Thyroid gland (tissue), 4 donors: ENCODE measurements around the gene TRAM2.

Experiments used
- POLR2A ChIP-seq, 2 donors: fragments of 450-650 bp; IDR thresholded peaks; one replicate each; pipeline ENCODE4 v1.6.1; 2017; ENCODE audit warnings: antibody characterized with exemption in 2 of 2, mild to moderate bottlenecking in 2 of 2, moderate library complexity in 1 of 2
- TF ChIP-seq, protein P1 (sequence below), 6 experiments: fragments of 200-600 bp in 3 of 6; fragments of 450-650 bp in 3 of 6; sonication (generic) in 3 of 6; IDR thresholded peaks; one replicate each; pipeline ENCODE4 v1.5.1; 2016 to 2019; ENCODE audit warnings: antibody characterized with exemption in 6 of 6, mild to moderate bottlenecking in 2 of 6, inconsistent platforms in 1 of 6, moderate library complexity in 1 of 6

GRCh38 chr6:52495922-52496321, 80.9 kb downstream of the TRAM2 start:
- TF ChIP-seq, protein P1, sequence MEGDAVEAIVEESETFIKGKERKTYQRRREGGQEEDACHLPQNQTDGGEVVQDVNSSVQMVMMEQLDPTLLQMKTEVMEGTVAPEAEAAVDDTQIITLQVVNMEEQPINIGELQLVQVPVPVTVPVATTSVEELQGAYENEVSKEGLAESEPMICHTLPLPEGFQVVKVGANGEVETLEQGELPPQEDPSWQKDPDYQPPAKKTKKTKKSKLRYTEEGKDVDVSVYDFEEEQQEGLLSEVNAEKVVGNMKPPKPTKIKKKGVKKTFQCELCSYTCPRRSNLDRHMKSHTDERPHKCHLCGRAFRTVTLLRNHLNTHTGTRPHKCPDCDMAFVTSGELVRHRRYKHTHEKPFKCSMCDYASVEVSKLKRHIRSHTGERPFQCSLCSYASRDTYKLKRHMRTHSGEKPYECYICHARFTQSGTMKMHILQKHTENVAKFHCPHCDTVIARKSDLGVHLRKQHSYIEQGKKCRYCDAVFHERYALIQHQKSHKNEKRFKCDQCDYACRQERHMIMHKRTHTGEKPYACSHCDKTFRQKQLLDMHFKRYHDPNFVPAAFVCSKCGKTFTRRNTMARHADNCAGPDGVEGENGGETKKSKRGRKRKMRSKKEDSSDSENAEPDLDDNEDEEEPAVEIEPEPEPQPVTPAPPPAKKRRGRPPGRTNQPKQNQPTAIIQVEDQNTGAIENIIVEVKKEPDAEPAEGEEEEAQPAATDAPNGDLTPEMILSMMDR (IDR thresholded peaks at IDR 0.05), result no peak
- no peak for TF ChIP-seq POLR2A (IDR thresholded peaks at IDR 0.05)
